HL-60/S4 treated with phorbol 12-myristate 13-acetate at 8.2 ng/mL for 4 days and 3 days (cell line): ENCODE results near the gene C17orf100.

ENCODE experiments used
- in situ Hi-C: fragments of 300-500 bp; cut with MboI; formaldehyde crosslinking; loops from 2 replicates; pipeline ENCODE4 v1.15.0; 2022; ENCODE audit warnings: low sequenced_read_pairs

The C17orf100 gene

GRCh38 chr17:6667516-6667915 is 16.0 kb downstream of the C17orf100 start:
- in situ Hi-C loops: loop anchor here (25.0 kb wide), 1 partner anchor 345 kb away; the partner anchor contains the start of genes BCL6B and RNASEK

GRCh38 chr17:6668219-6668618 is 16.7 kb downstream of the C17orf100 start:
- in situ Hi-C loops: loop anchor here (25.0 kb wide), 1 partner anchor 344 kb away; the partner anchor contains the start of genes BCL6B and RNASEK

GRCh38 chr17:6668727-6669425 is 17.3 kb downstream of the C17orf100 start:
- in situ Hi-C loops: loop anchor here (25.0 kb wide), 1 partner anchor 343 kb away; the partner anchor contains the start of genes BCL6B and RNASEK

GRCh38 chr17:6669479-6670212 is 18.1 kb downstream of the C17orf100 start:
- in situ Hi-C loops: loop anchor here (25.0 kb wide), 1 partner anchor 343 kb away; the partner anchor contains the start of genes BCL6B and RNASEK

GRCh38 chr17:6670571-6670970 is 19.0 kb downstream of the C17orf100 start:
- in situ Hi-C loops: loop anchor here (25.0 kb wide), 1 partner anchor 342 kb away; the partner anchor contains the start of genes BCL6B and RNASEK

GRCh38 chr17:6670999-6671398 is 19.4 kb downstream of the C17orf100 start:
- in situ Hi-C loops: loop anchor here (25.0 kb wide), 1 partner anchor 341 kb away; the partner anchor contains the start of genes BCL6B and RNASEK

- in situ Hi-C loops: loop anchor here (25.0 kb wide), 1 partner anchor 341 kb away; the partner anchor contains the start of genes BCL6B and RNASEK
Measured at GRCh38 chr17:6671431-6671830, 19.9 kb downstream of the C17orf100 start.

- in situ Hi-C loops: loop anchor here (25.0 kb wide), 1 partner anchor 338 kb away; the partner anchor contains the start of genes BCL6B and RNASEK
Measured at GRCh38 chr17:6674586-6674985, 23.0 kb downstream of the C17orf100 start.

GRCh38 chr17:6675201-6675825 is 23.8 kb downstream of the C17orf100 start:
- in situ Hi-C loops: no loop called here

- in situ Hi-C loops: no loop called here
Measured at GRCh38 chr17:6676802-6677157, 25.2 kb downstream of the C17orf100 start.

- in situ Hi-C loops: no loop called here
Measured at GRCh38 chr17:6677158-6677831, 25.7 kb downstream of the C17orf100 start.

- in situ Hi-C loops: no loop called here
Measured at GRCh38 chr17:6677946-6678345, 26.4 kb downstream of the C17orf100 start.

- in situ Hi-C loops: no loop called here
Measured at GRCh38 chr17:6679241-6679640, 27.7 kb downstream of the C17orf100 start.

GRCh38 chr17:6681176-6681575 is 29.6 kb downstream of the C17orf100 start:
- in situ Hi-C loops: no loop called here

- in situ Hi-C loops: no loop called here
Measured at GRCh38 chr17:6681671-6682070, 30.1 kb downstream of the C17orf100 start.

- in situ Hi-C loops: no loop called here
Measured at GRCh38 chr17:6682339-6682738, 30.8 kb downstream of the C17orf100 start.

- in situ Hi-C loops: no loop called here
Measured at GRCh38 chr17:6683081-6683684, 31.6 kb downstream of the C17orf100 start.

GRCh38 chr17:6683730-6684459 is 32.3 kb downstream of the C17orf100 start:
- in situ Hi-C loops: no loop called here

GRCh38 chr17:6684460-6684783 is 32.9 kb downstream of the C17orf100 start:
- in situ Hi-C loops: no loop called here
